NCI-H524 (cell line): ENCODE measurements around the gene MACROD1.
A peak's percentile ranks its signal among the peaks of the same experiment; 100 is the strongest.

Source experiments
- DNase-seq, 2 experiments: peaks; one replicate each; lab custom pipeline; 2025; lab: John Stamatoyannopoulos, UW

The MACROD1 gene, protein sequence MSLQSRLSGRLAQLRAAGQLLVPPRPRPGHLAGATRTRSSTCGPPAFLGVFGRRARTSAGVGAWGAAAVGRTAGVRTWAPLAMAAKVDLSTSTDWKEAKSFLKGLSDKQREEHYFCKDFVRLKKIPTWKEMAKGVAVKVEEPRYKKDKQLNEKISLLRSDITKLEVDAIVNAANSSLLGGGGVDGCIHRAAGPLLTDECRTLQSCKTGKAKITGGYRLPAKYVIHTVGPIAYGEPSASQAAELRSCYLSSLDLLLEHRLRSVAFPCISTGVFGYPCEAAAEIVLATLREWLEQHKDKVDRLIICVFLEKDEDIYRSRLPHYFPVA

DNA sequence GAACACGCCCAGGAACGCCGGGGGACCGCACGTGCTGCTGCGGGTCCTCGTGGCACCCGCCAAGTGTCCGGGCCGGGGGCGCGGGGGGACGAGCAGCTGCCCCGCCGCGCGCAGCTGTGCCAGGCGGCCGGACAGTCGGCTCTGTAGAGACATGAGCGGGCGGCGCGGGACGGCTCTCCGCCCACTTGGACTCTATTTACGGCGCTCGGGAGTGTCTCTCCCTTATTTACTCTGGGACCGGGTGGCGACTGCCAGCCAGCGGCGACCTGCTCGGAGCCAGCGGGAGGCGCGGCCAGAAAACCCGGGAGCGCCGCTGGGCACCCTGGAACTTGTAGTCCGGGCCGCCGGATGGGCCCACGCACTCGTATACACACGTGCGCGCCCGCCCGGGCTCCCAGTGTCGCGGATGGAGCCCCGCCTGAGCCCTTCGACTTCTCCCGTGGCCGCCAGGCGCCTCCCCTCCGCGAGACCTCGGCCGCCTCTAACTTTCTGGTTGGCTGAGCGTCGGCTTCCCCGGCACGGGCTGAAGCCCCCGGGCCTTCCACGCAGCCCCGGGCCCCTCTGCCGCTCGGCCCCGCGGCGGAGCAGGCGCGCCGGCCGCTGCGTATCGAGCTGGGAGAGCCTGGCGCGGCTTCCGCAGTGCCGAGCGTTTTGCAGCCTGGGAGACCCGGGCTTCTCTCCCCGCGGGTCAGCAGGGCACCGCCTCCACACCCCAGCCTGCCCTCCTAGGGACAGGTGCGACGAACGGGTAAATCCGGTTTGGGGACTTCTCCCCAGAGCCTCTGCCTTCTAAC, at the start of gene MACROD1:
MACROD1 (minus strand) TSS at position 272 of the 794 bp plus-strand sequence; CDS start at position 153, 119 bp downstream.
- peak; percentile 68 to 80 for DNase-seq

GRCh38 chr11:64211181-64211872, 45.4 kb upstream of the MACROD1 start:
- DNase-seq = no peak

DNA sequence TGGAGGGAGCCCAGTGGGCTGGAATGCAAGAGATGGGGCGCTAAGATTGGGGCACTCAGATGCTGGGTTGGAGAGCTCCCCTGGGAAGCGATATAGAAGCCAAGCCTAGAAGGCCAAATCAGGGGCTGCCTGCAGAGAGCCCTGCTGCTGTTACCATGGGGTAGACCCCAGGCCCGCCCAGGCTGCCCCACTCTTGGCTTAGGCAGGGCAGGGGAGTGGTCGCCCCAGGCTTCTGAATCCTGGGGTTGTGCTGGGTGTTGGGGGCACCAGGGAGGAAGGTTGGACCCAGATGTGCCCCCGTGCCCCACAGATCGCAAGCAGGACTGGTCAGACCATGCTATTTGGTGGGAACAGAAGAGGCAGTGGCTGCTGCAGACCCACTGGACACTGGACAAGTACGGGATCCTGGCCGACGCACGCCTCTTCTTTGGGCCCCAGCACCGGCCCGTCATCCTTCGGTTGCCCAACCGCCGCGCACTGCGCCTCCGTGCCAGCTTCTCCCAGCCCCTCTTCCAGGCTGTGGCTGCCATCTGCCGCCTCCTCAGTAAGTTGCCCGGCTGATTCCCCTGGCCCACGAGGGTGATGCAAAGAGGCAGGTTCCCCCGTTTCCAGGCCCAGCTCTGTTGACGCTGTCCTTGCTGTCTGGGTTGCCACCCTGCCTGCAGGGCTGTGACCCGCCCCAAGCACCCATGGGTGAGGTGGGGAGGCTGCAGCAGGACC, 44.5 kb upstream of the MACROD1 start:
- DNase-seq = peak in 1 of 2 experiments; percentile 47

GRCh38 chr11:64209563-64209843, 43.6 kb upstream of the MACROD1 start:
- DNase-seq = no peak

DNA sequence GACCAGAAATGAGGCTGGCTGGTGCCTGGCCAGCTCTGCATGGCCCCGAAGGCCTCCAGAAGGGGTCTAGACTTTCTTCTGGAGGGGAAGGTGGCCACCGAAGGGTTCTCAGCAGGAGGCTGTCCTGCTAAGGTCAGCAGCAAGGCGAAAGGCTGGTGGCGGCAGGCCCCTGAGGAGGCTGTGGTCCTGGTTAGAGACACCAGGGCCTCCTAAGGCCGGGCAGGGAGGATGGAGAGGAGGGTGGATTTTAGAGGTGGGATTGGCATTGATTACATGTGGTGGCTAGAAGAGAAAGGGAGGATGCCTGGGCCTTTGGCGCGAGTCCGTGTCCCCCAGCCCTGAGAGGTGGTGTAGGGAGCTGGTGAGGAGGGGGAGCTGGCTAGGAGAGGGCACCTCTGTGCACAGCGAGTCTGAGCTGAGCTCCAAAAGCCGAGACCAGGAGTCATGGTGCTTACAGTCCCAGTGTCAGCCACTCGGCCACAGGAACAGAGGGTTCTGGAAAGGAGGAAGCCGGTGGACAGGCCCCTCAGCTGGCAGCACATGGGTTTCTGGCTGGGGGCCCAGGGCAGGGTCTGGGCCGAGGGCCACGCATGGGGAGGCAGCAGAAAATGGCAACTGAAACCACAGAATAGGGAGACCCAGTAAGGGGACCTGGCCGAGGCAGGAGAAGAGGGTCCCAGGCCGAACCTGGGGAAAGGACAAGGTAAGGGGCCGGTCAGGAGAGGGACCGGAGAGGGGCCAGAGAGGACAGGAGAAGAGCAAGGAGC, 43.1 kb upstream of the MACROD1 start:
- DNase-seq = no peak

DNA sequence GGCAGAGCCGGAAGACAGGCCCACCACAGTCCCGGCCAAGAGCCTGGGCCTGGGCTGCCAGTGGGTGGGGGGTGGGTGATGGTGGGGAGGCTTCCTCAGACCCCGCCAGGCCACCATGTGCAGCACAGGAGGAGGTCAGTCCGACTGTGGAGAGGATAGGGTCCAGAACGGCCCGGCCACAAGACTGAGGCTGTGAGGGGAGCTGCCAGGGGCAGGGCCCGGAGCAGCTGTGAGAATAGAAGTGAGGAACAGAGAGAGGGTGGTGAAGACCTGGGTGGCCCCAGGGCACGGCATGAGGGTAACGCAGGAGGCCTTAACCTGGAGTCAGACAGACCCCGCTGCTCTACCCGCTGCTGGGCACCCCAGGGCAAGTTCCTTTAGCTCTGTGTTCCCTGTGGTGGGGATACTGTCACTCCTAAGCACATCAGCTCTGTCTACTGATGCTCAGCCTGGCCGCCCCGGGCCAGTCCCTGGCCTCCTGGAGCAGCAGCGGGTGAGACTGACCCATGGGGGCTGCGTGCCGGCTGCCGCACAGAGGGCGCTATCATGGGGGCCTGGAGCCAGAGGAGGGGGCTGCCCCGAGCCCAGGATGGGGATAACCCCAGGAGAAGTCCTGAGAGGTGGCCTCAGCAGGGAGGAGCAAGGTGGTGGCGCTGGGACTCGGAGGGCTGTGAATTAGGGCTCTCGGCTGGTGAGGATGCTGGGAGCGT, 42.3 kb upstream of the MACROD1 start:
- no peak for DNase-seq

- no peak for DNase-seq
These were observed 41.6 kb upstream of the MACROD1 start for GRCh38 chr11:64207256-64208085.

DNA sequence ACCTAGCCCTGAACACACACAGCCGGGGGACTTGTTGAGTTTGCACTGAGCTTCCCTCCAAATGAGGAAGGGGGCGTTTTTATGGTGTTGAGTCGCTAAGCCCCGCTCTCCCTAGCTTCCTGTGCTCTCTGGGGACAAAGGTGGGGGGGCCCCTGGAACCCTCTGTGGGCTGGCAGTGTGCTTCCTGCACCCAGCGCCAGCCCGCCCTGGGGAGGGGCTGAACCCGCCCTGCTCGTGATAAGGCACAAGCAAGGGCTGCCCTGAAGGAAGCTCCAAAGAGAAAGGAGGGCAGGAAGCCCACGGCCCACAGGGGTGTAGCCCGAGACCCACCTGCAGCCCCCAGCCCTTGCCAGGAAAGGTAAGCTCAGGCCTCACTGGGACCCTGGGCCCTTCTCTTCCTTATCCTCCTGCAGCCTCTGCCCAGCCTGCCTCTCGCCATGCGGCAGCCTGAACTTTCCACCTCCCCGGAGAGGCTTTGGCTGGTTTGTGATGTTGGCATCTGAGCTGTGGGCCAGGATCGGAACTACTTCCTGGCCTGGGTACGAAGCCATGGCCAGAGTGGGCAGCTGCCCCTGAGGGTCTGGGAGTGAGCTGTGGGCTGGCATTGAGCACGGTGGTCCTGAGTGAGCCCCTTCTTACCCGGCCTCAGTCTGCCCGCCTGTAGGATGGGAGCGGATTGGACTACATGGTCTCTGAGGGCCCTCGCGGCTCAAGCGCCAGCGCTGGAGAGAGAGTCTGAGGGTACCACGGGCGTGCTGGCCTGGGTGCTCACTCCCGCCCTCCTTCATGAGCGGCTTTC, 40.7 kb upstream of the MACROD1 start, which contains the start of gene FERMT3:
FERMT3 (plus strand) TSS at position 265 of the 799 bp plus-strand sequence. CDS start 644 bp downstream, outside the sequence.
- no peak for DNase-seq

DNA sequence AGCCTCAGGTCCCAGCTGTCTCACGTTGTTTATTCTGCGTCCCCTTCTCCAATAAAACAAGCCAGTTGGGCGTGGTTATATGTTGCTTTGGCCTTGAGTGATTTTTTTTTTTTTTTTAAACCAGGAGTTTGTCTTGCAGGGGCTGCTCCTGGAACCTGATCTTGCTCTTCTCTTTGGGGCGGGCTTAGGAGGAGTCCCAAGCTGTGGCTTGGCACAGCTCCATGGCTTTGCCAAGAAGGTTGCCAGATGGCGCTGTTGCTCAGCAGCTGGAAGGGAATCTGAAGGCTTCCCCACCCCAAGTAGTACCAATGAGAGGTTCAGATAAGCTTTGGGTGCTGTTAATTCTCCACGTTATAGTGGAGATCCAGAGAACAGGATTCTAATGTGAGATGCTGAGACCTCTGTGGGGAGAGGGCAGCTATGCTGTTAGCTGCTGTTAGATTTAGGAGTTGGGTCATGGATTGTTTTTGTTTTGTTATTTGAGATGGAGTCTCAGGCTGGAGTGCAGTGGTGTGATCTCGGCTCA, 38.6 kb upstream of the MACROD1 start:
- DNase-seq = peak; percentile 87 to 96

- DNase-seq = no peak
These were observed 38.1 kb upstream of the MACROD1 start for GRCh38 chr11:64204080-64204440.

DNA sequence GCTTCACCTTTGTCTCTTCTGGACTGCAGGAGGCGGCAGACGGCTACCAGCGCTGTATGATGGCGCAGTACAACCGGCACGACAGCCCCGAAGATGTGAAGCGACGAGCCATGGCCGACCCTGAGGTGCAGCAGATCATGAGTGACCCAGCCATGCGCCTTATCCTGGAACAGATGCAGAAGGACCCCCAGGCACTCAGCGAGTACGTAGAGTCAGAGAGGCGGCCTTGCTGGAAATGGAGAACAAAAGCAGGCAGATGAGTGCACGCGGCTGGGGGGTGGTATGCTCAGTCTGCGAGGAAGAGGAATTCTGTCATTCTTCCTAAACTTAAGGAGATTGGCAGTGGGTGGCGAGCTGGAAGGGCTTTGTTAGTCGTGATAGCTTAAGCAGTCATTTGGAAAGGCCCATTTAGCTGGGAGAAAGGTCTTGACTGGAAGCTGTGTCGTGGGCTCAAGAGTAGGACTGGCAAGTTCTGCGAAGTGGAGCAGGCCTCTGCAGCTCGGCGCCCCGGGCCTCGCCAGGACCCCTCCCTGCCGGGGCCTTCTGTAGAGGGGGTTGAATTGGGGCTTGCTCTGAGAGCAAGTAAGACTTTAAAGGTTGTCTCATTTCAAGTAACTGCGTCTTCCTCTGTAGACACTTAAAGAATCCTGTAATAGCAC, 37.6 kb upstream of the MACROD1 start:
- no peak for DNase-seq

DNA sequence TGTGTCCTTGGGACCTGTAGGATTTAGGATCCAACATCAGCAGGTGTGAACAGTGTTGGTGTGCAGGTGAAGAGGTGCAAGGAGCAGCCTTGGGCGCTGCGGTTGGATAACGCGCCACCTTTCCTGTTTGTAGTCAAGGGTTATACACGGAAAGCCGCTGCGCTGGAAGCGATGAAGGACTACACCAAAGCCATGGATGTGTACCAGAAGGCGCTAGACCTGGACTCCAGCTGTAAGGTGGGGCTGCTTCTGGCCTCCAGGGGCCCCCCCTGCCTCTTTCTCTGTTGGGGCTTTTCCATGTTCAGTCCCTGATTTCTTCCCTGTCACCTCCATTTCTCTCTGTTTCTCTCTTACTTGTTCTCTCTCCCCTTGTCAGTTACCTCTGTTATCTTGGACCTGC, 37.1 kb upstream of the MACROD1 start:
- no peak for DNase-seq

GRCh38 chr11:64201543-64201942, 35.6 kb upstream of the MACROD1 start:
- DNase-seq = no peak

DNA sequence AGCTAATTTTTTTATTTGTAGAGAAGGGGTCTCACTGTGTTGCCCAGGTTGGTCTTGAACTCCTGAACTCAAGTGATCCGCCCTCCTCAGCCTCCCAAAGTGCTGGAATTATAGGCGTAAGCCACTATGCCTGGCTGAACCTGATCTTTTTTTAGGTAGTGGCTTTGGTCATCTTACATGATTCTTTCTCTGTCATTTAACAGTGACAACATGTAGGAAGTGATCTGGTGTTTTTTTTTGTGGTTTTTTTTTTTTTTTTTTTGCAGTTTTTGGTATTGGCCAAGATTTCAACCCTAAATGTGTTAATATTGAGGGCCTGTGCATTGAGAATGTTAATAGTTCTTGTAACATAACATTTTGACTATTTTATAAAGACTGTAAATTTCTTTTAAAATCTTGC, 32.6 kb upstream of the MACROD1 start:
- no peak for DNase-seq

DNA sequence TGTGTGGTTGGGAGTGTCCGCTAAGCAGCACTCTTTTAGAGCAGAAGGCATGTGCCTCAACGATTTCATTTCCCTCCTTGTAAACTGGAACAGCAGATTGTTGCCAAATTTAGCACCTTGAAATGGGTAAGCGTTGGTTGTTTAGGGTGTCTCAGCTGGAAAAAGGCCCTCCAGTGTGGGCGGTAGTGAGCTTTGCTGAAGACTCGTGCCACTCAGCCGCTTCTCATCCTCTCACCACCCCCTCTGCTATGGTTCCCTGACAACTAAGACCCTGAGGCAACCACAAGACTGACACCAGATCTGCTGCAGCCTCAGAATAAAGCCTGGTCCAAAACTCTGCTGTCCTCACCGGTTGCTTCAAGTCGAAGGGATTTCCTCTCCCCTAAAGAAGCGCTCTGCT, 30.7 kb upstream of the MACROD1 start:
- no peak for DNase-seq

- no peak for DNase-seq
These were observed 26.5 kb upstream of the MACROD1 start for GRCh38 chr11:64192434-64192833.

GRCh38 chr11:64186492-64187165, 20.7 kb upstream of the MACROD1 start:
- DNase-seq = no peak
